Measurements from ENCODE around the gene HNF4A. TPM values are rescaled to one million over a fixed set of nuclear protein-coding genes. Genes with fewer than 3 reads are reported as not detected.

The HNF4A gene
- polyA plus RNA-seq, 1 of the 3 experiments (the other 2 are of a cell fraction) = not detected

DNA sequence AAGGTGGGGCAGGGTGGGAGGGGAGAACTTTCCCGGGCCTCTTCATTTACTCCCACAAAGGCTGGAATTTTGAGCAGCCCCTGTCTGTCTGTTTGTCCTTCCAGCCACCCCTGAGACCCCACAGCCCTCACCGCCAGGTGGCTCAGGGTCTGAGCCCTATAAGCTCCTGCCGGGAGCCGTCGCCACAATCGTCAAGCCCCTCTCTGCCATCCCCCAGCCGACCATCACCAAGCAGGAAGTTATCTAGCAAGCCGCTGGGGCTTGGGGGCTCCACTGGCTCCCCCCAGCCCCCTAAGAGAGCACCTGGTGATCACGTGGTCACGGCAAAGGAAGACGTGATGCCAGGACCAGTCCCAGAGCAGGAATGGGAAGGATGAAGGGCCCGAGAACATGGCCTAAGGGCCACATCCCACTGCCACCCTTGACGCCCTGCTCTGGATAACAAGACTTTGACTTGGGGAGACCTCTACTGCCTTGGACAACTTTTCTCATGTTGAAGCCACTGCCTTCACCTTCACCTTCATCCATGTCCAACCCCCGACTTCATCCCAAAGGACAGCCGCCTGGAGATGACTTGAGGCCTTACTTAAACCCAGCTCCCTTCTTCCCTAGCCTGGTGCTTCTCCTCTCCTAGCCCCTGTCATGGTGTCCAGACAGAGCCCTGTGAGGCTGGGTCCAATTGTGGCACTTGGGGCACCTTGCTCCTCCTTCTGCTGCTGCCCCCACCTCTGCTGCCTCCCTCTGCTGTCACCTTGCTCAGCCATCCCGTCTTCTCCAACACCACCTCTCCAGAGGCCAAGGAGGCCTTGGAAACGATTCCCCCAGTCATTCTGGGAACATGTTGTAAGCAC lies 74.1 kb downstream of the HNF4A start (continued):
- TF ChIP-seq ZBTB33 (IDR thresholded peaks at IDR 0.05; ENCODE audit: borderline replicate concordance, low read depth) (no peak), MEF2A (IDR thresholded peaks at IDR 0.05; ENCODE audit: borderline replicate concordance, low read depth) (no peak)

DNA sequence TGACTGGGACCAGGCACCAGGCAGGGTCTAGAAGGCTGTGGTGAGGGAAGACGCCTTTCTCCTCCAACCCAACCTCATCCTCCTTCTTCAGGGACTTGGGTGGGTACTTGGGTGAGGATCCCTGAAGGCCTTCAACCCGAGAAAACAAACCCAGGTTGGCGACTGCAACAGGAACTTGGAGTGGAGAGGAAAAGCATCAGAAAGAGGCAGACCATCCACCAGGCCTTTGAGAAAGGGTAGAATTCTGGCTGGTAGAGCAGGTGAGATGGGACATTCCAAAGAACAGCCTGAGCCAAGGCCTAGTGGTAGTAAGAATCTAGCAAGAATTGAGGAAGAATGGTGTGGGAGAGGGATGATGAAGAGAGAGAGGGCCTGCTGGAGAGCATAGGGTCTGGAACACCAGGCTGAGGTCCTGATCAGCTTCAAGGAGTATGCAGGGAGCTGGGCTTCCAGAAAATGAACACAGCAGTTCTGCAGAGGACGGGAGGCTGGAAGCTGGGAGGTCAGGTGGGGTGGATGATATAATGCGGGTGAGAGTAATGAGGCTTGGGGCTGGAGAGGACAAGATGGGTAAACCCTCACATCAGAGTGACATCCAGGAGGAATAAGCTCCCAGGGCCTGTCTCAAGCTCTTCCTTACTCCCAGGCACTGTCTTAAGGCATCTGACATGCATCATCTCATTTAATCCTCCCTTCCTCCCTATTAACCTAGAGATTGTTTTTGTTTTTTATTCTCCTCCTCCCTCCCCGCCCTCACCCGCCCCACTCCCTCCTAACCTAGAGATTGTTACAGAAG lies 75.0 kb downstream of the HNF4A start:
- TF ChIP-seq IRF3 (IDR thresholded peaks at IDR 0.05; ENCODE audit: low read depth, low read length) (no peak), TEAD4 (IDR thresholded peaks at IDR 0.05; ENCODE audit: borderline replicate concordance, insufficient read depth) (no peak), FOXM1 (IDR thresholded peaks at IDR 0.05; ENCODE audit: low read depth) (no peak), RXRA (IDR thresholded peaks at IDR 0.05; ENCODE audit: borderline replicate concordance, low read depth) (no peak), GABPA (IDR thresholded peaks at IDR 0.05; ENCODE audit: low read depth) (no peak), USF2 (IDR thresholded peaks at IDR 0.05; ENCODE audit: borderline replicate concordance, low read depth, low read length) (no peak), GATA2 (CRISPR knock-in tag; IDR thresholded peaks at IDR 0.05) (no peak), RCOR1 (IDR thresholded peaks at IDR 0.05; ENCODE audit: low read length) (no peak), JUND (IDR thresholded peaks at IDR 0.05) (no peak), MXI1 (IDR thresholded peaks at IDR 0.05; ENCODE audit: low read depth, low read length) (no peak), SMC3 (IDR thresholded peaks at IDR 0.05; ENCODE audit: low read depth, low read length) (no peak), ELF1 (IDR thresholded peaks at IDR 0.05) (no peak), RFX5 (IDR thresholded peaks at IDR 0.05; ENCODE audit: low read length) (no peak), RAD21 (IDR thresholded peaks at IDR 0.05; ENCODE audit: low read length) (no peak), NFIC (IDR thresholded peaks at IDR 0.05; ENCODE audit: borderline replicate concordance) (no peak)
- no peak overlapping the region for H3K27ac ChIP-seq (ENCODE audit: low read depth in 2 of 2, low read length in 1 of 2)
- no peak overlapping the region for H3K4me3 ChIP-seq (ENCODE audit: low read depth in 2 of 2, low read length in 1 of 2)
- H4K20me1 ChIP-seq (ENCODE audit: insufficient read depth) = no peaks in the 10 kb centered on the region
- DNase-seq = no peak
- WGBS (ENCODE audit: low lambda C conversion rate) = 63% methylated on average over 7 of the region's 7 CpGs
- H3K27me3 ChIP-seq (ENCODE audit: insufficient read depth) = no peaks in the 10 kb centered on the region; the same call in 1 of the 2 replicates
- no peaks in the 10 kb centered on the region for H3K9me3 ChIP-seq
- H3K9me2 ChIP-seq = no peaks in the 10 kb centered on the region
- no peak overlapping the region for H3K4me2 ChIP-seq
- no peaks in the 10 kb centered on the region for H3K79me2 ChIP-seq (ENCODE audit: insufficient read depth)
- H2AFZ ChIP-seq (ENCODE audit: low read depth) = no peak overlapping the region
- no peak overlapping the region for H3K9ac ChIP-seq
- H3F3A ChIP-seq (replicated peaks; ENCODE audit: insufficient read depth) = no peaks in the 10 kb centered on the region
- no peaks in the 10 kb centered on the region for H3K36me3 ChIP-seq (replicated peaks in 1 of 2; ENCODE audit: control insufficient read depth in 1 of 2, insufficient read depth in 2 of 2, low read length in 1 of 2)
- peaks cover 0 to 6% of the 10 kb centered on the region in 2 experiments; a peak in 1 of 4 replicates for H3K4me1 ChIP-seq (ENCODE audit: control insufficient read depth in 1 of 2, insufficient read depth in 2 of 2, low read depth in 1 of 2, low read length in 1 of 2)
- ChIA-PET POLR2A (no interaction called here), CTCF (interaction anchor here (1.2 to 1.3 kb wide), 2 partner anchors 180 to 241 kb away, joined by 3 to 4 read pairs; no protein-coding TSS in a partner anchor)
